ENCODE results near the gene SLC25A12. TPM values are rescaled to one million over a fixed set of nuclear protein-coding genes. Genes with fewer than 3 reads are reported as not detected.

Gene SLC25A12
- total and polyA plus RNA-seq, 2 of the 13 experiments (the other 11 are each of a cell fraction or from before 2014, with no cell fraction given): 8.1 to 15.9 TPM

DNA sequence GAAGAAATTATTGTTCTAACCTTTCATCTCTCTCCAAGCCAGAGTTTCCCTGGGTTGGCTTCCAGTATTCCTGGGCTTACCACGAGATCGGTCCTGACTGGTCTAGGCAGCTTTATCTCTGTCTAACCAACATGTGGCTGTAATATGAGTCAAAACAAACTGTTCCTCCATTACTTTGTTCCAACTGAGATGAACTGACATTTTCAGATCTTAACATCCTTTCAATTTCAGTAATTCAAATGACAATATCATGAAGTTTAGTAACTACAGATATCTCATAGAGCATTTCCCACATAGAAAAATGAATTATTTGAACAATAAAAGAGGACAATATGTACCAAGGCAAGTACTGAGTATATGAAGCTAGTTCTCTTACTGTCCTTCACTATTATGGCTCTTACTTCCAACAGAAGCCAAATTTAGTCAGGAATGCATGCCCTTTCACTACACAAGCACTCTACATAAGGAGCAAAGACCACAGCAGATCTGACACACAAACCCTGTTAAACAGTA is 15.5 kb downstream of the SLC25A12 start (continued):
- TF ChIP-seq, protein P1, sequence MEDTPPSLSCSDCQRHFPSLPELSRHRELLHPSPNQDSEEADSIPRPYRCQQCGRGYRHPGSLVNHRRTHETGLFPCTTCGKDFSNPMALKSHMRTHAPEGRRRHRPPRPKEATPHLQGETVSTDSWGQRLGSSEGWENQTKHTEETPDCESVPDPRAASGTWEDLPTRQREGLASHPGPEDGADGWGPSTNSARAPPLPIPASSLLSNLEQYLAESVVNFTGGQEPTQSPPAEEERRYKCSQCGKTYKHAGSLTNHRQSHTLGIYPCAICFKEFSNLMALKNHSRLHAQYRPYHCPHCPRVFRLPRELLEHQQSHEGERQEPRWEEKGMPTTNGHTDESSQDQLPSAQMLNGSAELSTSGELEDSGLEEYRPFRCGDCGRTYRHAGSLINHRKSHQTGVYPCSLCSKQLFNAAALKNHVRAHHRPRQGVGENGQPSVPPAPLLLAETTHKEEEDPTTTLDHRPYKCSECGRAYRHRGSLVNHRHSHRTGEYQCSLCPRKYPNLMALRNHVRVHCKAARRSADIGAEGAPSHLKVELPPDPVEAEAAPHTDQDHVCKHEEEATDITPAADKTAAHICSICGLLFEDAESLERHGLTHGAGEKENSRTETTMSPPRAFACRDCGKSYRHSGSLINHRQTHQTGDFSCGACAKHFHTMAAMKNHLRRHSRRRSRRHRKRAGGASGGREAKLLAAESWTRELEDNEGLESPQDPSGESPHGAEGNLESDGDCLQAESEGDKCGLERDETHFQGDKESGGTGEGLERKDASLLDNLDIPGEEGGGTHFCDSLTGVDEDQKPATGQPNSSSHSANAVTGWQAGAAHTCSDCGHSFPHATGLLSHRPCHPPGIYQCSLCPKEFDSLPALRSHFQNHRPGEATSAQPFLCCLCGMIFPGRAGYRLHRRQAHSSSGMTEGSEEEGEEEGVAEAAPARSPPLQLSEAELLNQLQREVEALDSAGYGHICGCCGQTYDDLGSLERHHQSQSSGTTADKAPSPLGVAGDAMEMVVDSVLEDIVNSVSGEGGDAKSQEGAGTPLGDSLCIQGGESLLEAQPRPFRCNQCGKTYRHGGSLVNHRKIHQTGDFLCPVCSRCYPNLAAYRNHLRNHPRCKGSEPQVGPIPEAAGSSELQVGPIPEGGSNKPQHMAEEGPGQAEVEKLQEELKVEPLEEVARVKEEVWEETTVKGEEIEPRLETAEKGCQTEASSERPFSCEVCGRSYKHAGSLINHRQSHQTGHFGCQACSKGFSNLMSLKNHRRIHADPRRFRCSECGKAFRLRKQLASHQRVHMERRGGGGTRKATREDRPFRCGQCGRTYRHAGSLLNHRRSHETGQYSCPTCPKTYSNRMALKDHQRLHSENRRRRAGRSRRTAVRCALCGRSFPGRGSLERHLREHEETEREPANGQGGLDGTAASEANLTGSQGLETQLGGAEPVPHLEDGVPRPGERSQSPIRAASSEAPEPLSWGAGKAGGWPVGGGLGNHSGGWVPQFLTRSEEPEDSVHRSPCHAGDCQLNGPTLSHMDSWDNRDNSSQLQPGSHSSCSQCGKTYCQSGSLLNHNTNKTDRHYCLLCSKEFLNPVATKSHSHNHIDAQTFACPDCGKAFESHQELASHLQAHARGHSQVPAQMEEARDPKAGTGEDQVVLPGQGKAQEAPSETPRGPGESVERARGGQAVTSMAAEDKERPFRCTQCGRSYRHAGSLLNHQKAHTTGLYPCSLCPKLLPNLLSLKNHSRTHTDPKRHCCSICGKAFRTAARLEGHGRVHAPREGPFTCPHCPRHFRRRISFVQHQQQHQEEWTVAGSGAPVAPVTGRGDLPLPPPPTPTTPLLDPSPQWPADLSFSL (CRISPR knock-in tag; IDR thresholded peaks at IDR 0.05): no peak
- TF ChIP-seq ZNF644 (CRISPR knock-in tag; IDR thresholded peaks at IDR 0.05; ENCODE audit: low read depth) (0 out of 2 replicates have a peak, but pooled peaks have one; percentile 13), ZNF484 (CRISPR knock-in tag; IDR thresholded peaks at IDR 0.05; ENCODE audit: borderline replicate concordance, low read depth) (no peak), ZNF629 (CRISPR knock-in tag; conservative IDR thresholded peaks at IDR 0.05) (no peak), SRSF9 (IDR thresholded peaks at IDR 0.05; ENCODE audit: borderline replicate concordance, insufficient read depth, low read depth, low read length, poor library complexity, severe bottlenecking) (no peak)
- TF ChIP-seq, protein P2, sequence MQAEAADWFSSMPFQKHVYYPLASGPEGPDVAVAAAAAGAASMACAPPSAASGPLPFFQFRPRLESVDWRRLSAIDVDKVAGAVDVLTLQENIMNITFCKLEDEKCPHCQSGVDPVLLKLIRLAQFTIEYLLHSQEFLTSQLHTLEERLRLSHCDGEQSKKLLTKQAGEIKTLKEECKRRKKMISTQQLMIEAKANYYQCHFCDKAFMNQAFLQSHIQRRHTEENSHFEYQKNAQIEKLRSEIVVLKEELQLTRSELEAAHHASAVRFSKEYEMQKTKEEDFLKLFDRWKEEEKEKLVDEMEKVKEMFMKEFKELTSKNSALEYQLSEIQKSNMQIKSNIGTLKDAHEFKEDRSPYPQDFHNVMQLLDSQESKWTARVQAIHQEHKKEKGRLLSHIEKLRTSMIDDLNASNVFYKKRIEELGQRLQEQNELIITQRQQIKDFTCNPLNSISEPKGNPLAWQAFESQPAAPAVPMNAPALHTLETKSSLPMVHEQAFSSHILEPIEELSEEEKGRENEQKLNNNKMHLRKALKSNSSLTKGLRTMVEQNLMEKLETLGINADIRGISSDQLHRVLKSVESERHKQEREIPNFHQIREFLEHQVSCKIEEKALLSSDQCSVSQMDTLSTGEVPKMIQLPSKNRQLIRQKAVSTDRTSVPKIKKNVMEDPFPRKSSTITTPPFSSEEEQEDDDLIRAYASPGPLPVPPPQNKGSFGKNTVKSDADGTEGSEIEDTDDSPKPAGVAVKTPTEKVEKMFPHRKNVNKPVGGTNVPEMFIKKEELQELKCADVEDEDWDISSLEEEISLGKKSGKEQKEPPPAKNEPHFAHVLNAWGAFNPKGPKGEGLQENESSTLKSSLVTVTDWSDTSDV (CRISPR knock-in tag; IDR thresholded peaks at IDR 0.05): no peak
- TF ChIP-seq, protein P3, sequence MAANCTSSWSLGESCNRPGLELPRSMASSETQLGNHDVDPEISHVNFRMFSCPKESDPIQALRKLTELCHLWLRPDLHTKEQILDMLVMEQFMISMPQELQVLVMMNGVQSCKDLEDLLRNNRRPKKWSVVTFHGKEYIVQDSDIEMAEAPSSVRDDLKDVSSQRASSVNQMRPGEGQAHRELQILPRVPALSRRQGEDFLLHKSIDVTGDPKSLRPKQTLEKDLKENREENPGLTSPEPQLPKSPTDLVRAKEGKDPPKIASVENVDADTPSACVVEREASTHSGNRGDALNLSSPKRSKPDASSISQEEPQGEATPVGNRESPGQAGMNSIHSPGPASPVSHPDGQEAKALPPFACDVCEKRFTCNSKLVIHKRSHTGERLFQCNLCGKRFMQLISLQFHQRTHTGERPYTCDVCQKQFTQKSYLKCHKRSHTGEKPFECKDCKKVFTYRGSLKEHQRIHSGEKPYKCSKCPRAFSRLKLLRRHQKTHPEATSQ (CRISPR knock-in tag; IDR thresholded peaks at IDR 0.05; ENCODE audit: borderline replicate concordance): no peak
